22Rv1 (cell line): Measurements from ENCODE around the gene ADAD1.

Experiments used
- CTCF ChIP-seq: fragments of 450-650 bp; IDR thresholded peaks from 2 replicates; pipeline ENCODE4 v1.5.1; 2017; ENCODE audit warnings: mild to moderate bottlenecking
- ZFX ChIP-seq: fragments of 450-650 bp; IDR thresholded peaks from 2 replicates; pipeline ENCODE4 v1.6.1; 2017; ENCODE audit warnings: antibody characterized with exemption, borderline replicate concordance

- TF ChIP-seq CTCF (no peak), ZFX (no peak)
Measured at GRCh38 chr4:122458625-122459024, 79.8 kb downstream of the ADAD1 start.
